ENCODE results near the gene TBC1D9. TPM values are rescaled to one million over a fixed set of nuclear protein-coding genes. Genes with fewer than 3 reads are reported as not detected.

TBC1D9 gene
- total and polyA plus RNA-seq, 11 donors: 4.6 to 26.5 (median 13.3) TPM

- Histone ChIP-seq H3K4me1 (peaks cover 0 to 58% (median 26%) of the 10 kb centered on the region in 12 donors), H3K27me3 (no peaks in the 10 kb centered on the region), H3K27ac (peak overlapping the region in 1 of 12 donors; percentile 64), H3K9me3 (no peaks in the 10 kb centered on the region), H3K4me3 (no peak overlapping the region), H3K36me3 (no peaks in the 10 kb centered on the region)
- DNase-seq (no peak), ATAC-seq (peak in 2 of 4 donors; percentile 41 to 67)
- TF ChIP-seq CTCF (IDR thresholded peaks at IDR 0.05) (no peak), POLR2A (IDR thresholded peaks at IDR 0.05) (no peak)
- intact Hi-C loops (cut with DNase I): loop anchor here in 1 of 10 donors (5.0 kb wide), 1 partner anchor 38 kb away; the partner anchor contains the start of gene TBC1D9
- 82 to 87% (median 84%) methylated on average over 2 of the region's 2 CpGs for WGBS, 4 donors
Observed at GRCh38 chr4:140719022-140719421, 37.2 kb downstream of the TBC1D9 start.

- H3K27me3 ChIP-seq: no peaks in the 10 kb centered on the region
- H3K4me1 ChIP-seq: peaks cover 0 to 58% (median 26%) of the 10 kb centered on the region in 12 donors
- H3K36me3 ChIP-seq: no peaks in the 10 kb centered on the region
- WGBS, 4 donors: 77 to 81% (median 79%) methylated on average over 3 of the region's 3 CpGs
- DNase-seq (no peak), ATAC-seq (no peak)
- no peaks in the 10 kb centered on the region for H3K9me3 ChIP-seq
- peak overlapping the region in 1 of 12 donors; percentile 64 for H3K27ac ChIP-seq
- TF ChIP-seq POLR2A (IDR thresholded peaks at IDR 0.05): no peak
- no peak for TF ChIP-seq CTCF (IDR thresholded peaks at IDR 0.05)
- intact Hi-C loops (cut with DNase I): loop anchor here in 1 of 10 donors (5.0 kb wide), 1 partner anchor 39 kb away; the partner anchor contains the start of gene TBC1D9
- no peak overlapping the region for H3K4me3 ChIP-seq
Observed at GRCh38 chr4:140718241-140718952, 37.8 kb downstream of the TBC1D9 start.

- H3K9me3 ChIP-seq: no peaks in the 10 kb centered on the region
- DNase-seq (no peak), ATAC-seq (no peak)
- H3K4me3 ChIP-seq: no peak overlapping the region
- TF ChIP-seq POLR2A (IDR thresholded peaks at IDR 0.05) (no peak), CTCF (IDR thresholded peaks at IDR 0.05) (no peak)
- H3K27me3 ChIP-seq: no peaks in the 10 kb centered on the region
- intact Hi-C loops (cut with DNase I): loop anchor here in 1 of 10 donors (5.0 kb wide), 1 partner anchor 40 kb away; the partner anchor contains the start of gene TBC1D9
- peak overlapping the region in 1 of 12 donors; percentile 8 for H3K27ac ChIP-seq
- no peaks in the 10 kb centered on the region for H3K36me3 ChIP-seq
- 72 to 79% (median 76%) methylated on average over 2 of the region's 2 CpGs for WGBS, 4 donors
- peaks cover 0 to 58% (median 25%) of the 10 kb centered on the region in 12 donors for H3K4me1 ChIP-seq
Observed at GRCh38 chr4:140717313-140717712, 38.9 kb downstream of the TBC1D9 start.

- DNase-seq (no peak), ATAC-seq (no peak)
- intact Hi-C loops (cut with DNase I): loop anchor here in 1 of 10 donors (5.0 kb wide), 1 partner anchor 42 kb away; the partner anchor contains the start of gene TBC1D9
- TF ChIP-seq CTCF (IDR thresholded peaks at IDR 0.05) (no peak), POLR2A (IDR thresholded peaks at IDR 0.05) (no peak)
- Histone ChIP-seq H3K27me3 (no peaks in the 10 kb centered on the region), H3K9me3 (no peaks in the 10 kb centered on the region), H3K36me3 (no peaks in the 10 kb centered on the region), H3K4me1 (peaks cover 0 to 50% (median 32%) of the 10 kb centered on the region in 12 donors), H3K4me3 (no peak overlapping the region), H3K27ac (no peak overlapping the region)
- 94 to 100% (median 95%) methylated on average over 2 of the region's 2 CpGs for WGBS, 4 donors
Observed at GRCh38 chr4:140715119-140715518, 41.1 kb downstream of the TBC1D9 start.
